Measurements from ENCODE around the gene PTPRU. TPM values are rescaled to one million over a fixed set of nuclear protein-coding genes. Genes with fewer than 3 reads are reported as not detected.

Gene PTPRU
- total RNA-seq, 1 experiment from 2014 or later = 40.7 TPM

GRCh38 chr1:29360768-29361167 is 124.4 kb downstream of the PTPRU start (continued):
- TF ChIP-seq CTCF (IDR thresholded peaks at IDR 0.05 in 2 of 3, conservative IDR thresholded peaks at IDR 0.05 in 1 of 3; ENCODE audit: borderline replicate concordance in 1 of 3, insufficient read depth in 1 of 3, low read depth in 2 of 3, low read length in 2 of 3) (no peak), ZBTB33 (IDR thresholded peaks at IDR 0.05; ENCODE audit: extremely low read depth, insufficient replicate concordance, low read length) (no peak), SIN3A (IDR thresholded peaks at IDR 0.05; ENCODE audit: low read depth) (no peak), CEBPB (IDR thresholded peaks at IDR 0.05; ENCODE audit: low read depth) (no peak), YY1 (IDR thresholded peaks at IDR 0.05; ENCODE audit: extremely low read depth, insufficient replicate concordance, low read depth, low read length) (no peak), ZNF274 (IDR thresholded peaks at IDR 0.05; ENCODE audit: low read depth, low read length) (no peak)

GRCh38 chr1:29361686-29362085 is 125.4 kb downstream of the PTPRU start:
- no peak overlapping the region for H3K4me2 ChIP-seq (ENCODE audit: low read length)
- ATAC-seq (no peak), DNase-seq (ENCODE audit: low read depth, low spot score) (no peak)
- POLR2A ChIA-PET = no interaction called here
- CTCF ChIA-PET = no interaction called here
- no peaks in the 10 kb centered on the region for H3K4me1 ChIP-seq (ENCODE audit: control insufficient read depth in 1 of 2, insufficient read depth in 2 of 2, low read length in 2 of 2)
- no peak for TF ChIP-seq CEBPB (IDR thresholded peaks at IDR 0.05; ENCODE audit: low read depth)
- TF ChIP-seq ELF1 (IDR thresholded peaks at IDR 0.05; ENCODE audit: borderline replicate concordance, low read depth) = no peak
- TF ChIP-seq SRF (IDR thresholded peaks at IDR 0.05; ENCODE audit: low read depth) = no peak
- no peak for TF ChIP-seq ZNF274 (IDR thresholded peaks at IDR 0.05; ENCODE audit: low read depth, low read length)
- no peak for TF ChIP-seq REST (IDR thresholded peaks at IDR 0.05; ENCODE audit: low read depth)
- TF ChIP-seq YY1 (IDR thresholded peaks at IDR 0.05; ENCODE audit: extremely low read depth, insufficient replicate concordance, low read depth, low read length) = no peak
- H4K20me1 ChIP-seq (ENCODE audit: insufficient read depth) = no peaks in the 10 kb centered on the region
- H3K36me3 ChIP-seq (ENCODE audit: control insufficient read depth in 1 of 2, insufficient read depth in 2 of 2, low read length in 2 of 2) = no peaks in the 10 kb centered on the region
- no peak overlapping the region for H3K4me3 ChIP-seq (replicated peaks in 1 of 2; ENCODE audit: low read depth in 1 of 2, low read length in 2 of 2)
- no peak overlapping the region for H3K9ac ChIP-seq (ENCODE audit: low read length)
- no peaks in the 10 kb centered on the region for H3K9me2 ChIP-seq (ENCODE audit: insufficient read depth)
- RAD21 ChIA-PET (ENCODE audit: low non-redundant PET in 1 of 2, low total read pairs in 2 of 2, uncharacterized antibody in 2 of 2, unreplicated experiment in 2 of 2) = no interaction called here
- intact Hi-C loops (cut with micrococcal nuclease) = no loop called here
- no TSS peak for BruUV-seq (replicated peaks)
- H2AFZ ChIP-seq (ENCODE audit: low read depth, low read length, poor library complexity, severe bottlenecking) = no peak overlapping the region
- H3K27me3 ChIP-seq (ENCODE audit: insufficient read depth, low read length) = no peaks in the 10 kb centered on the region
- no peaks in the 10 kb centered on the region for H3K9me3 ChIP-seq (ENCODE audit: control insufficient read depth in 1 of 2, insufficient read depth in 1 of 2, low read depth in 1 of 2, low read length in 2 of 2)
- H3K79me2 ChIP-seq (ENCODE audit: insufficient read depth, low read length) = no peaks in the 10 kb centered on the region
- H3K27ac ChIP-seq (ENCODE audit: low read depth, low read length) = no peak overlapping the region
